ENCODE measurements around the gene CBLC. TPM values are rescaled to one million over a fixed set of nuclear protein-coding genes. Genes with fewer than 3 reads are reported as not detected.

The CBLC gene
- total RNA-seq, 2 donors from 2014 or later, result 18.5 to 23.6 TPM

DNA sequence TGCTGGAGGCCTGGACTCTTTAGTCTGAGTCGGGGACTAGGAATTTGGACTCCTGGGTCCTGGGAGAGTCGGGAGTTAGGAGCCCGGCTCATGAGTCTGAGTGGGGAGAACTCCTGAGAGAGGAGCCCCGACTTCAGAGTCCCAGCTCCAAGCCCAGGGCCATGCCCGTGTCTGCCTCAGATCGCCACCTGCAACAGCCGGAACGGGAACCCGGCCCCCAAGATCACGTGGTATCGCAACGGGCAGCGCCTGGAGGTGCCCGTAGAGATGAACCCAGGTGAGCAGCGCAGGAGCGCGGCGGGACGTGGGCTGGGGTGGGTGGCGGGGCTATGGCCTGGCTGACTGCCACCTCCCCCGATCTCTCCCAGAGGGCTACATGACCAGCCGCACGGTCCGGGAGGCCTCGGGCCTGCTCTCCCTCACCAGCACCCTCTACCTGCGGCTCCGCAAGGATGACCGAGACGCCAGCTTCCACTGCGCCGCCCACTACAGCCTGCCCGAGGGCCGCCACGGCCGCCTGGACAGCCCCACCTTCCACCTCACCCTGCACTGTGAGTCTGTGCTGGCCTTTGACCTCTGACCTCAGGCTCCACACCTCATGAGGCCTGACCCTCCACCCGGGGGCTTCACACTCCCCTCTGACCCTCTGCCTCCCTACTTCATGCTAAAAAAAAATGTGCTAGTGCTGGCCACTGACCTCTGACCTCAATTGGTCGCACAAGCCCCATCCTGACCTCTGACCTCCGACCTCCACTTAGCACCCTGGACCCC is 35.6 kb downstream of the CBLC start:
- 86 to 92% methylated on average over 17 to 21 of the region's 38 CpGs for WGBS, 2 donors
- Histone ChIP-seq H3K4me3 (no peak overlapping the region), H3K36me3 (replicated peaks in 1 of 2; ENCODE audit: insufficient read depth in 1 of 2, low read depth in 2 of 2) (no peaks in the 10 kb centered on the region), H3K27me3 (no peaks in the 10 kb centered on the region), H3K27ac (no peak overlapping the region), H3K9me3 (no peaks in the 10 kb centered on the region), H3K4me1 (peaks cover 18% of the 10 kb centered on the region)
- ATAC-seq, result no peak
- no peak for TF ChIP-seq POLR2A (IDR thresholded peaks at IDR 0.05)
- TF ChIP-seq, protein P1, sequence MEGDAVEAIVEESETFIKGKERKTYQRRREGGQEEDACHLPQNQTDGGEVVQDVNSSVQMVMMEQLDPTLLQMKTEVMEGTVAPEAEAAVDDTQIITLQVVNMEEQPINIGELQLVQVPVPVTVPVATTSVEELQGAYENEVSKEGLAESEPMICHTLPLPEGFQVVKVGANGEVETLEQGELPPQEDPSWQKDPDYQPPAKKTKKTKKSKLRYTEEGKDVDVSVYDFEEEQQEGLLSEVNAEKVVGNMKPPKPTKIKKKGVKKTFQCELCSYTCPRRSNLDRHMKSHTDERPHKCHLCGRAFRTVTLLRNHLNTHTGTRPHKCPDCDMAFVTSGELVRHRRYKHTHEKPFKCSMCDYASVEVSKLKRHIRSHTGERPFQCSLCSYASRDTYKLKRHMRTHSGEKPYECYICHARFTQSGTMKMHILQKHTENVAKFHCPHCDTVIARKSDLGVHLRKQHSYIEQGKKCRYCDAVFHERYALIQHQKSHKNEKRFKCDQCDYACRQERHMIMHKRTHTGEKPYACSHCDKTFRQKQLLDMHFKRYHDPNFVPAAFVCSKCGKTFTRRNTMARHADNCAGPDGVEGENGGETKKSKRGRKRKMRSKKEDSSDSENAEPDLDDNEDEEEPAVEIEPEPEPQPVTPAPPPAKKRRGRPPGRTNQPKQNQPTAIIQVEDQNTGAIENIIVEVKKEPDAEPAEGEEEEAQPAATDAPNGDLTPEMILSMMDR (IDR thresholded peaks at IDR 0.05), result no peak
- intact Hi-C loops (cut with DNase I), result no loop called here
- DNase-seq, result no peak

DNA sequence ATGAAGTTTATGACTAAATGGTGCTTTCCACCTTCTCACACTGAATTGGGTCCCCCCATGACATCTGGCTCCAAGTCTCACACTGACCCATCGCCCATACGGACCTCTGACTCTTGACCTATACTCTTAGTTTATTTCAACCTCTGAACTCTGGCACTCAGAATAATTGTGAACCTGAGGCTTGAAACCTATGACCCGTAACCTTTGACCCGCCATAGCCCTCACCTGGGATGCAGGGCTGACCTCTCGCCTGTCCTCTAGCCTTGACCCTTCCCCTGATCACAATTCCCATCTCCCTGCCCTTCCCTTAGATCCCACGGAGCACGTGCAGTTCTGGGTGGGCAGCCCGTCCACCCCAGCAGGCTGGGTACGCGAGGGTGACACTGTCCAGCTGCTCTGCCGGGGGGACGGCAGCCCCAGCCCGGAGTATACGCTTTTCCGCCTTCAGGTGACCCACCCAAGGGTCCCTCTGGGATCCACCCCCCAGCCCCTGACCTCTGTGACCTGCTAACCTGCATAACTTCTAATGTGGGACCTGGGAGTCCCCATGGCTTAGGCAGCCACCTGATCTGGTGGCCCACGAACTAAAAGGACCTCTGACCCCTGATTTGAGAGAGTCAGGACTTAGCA is 36.3 kb downstream of the CBLC start:
- Histone ChIP-seq H3K27me3 (no peaks in the 10 kb centered on the region), H3K27ac (no peak overlapping the region), H3K4me1 (peaks cover 12% of the 10 kb centered on the region), H3K4me3 (no peak overlapping the region), H3K36me3 (replicated peaks in 1 of 2; ENCODE audit: insufficient read depth in 1 of 2, low read depth in 2 of 2) (no peaks in the 10 kb centered on the region), H3K9me3 (no peaks in the 10 kb centered on the region)
- 86 to 96% methylated on average over 15 to 16 of the region's 16 CpGs for WGBS, 2 donors
- DNase-seq (no peak), ATAC-seq (no peak)
- intact Hi-C loops (cut with DNase I), result no loop called here
- TF ChIP-seq POLR2A (IDR thresholded peaks at IDR 0.05), result no peak
- TF ChIP-seq, protein P1 (IDR thresholded peaks at IDR 0.05), result no peak

DNA sequence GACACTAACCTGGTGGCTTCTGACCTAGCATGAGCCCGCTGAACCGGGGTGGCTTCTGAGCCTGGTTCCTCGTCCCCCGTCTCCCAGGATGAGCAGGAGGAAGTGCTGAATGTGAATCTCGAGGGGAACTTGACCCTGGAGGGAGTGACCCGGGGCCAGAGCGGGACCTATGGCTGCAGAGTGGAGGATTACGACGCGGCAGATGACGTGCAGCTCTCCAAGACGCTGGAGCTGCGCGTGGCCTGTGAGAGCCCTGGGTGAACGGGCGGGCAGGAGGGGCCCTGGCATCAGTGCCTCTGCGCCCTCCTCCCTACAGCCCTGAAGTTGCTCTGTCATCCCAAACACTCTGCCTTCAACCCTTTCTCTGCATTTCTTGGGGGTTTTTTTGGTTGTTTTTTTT is 36.8 kb downstream of the CBLC start:
- Histone ChIP-seq H3K9me3 (no peaks in the 10 kb centered on the region), H3K36me3 (replicated peaks in 1 of 2; ENCODE audit: insufficient read depth in 1 of 2, low read depth in 2 of 2) (no peaks in the 10 kb centered on the region), H3K27ac (no peak overlapping the region), H3K27me3 (no peaks in the 10 kb centered on the region), H3K4me1 (peaks cover 7% of the 10 kb centered on the region), H3K4me3 (no peak overlapping the region)
- 96 to 98% methylated on average over 11 to 17 of the region's 17 CpGs for WGBS, 2 donors
- TF ChIP-seq, protein P1 (IDR thresholded peaks at IDR 0.05), result no peak
- TF ChIP-seq POLR2A (IDR thresholded peaks at IDR 0.05), result no peak
- ATAC-seq (no peak), DNase-seq (no peak)
- intact Hi-C loops (cut with DNase I), result no loop called here

DNA sequence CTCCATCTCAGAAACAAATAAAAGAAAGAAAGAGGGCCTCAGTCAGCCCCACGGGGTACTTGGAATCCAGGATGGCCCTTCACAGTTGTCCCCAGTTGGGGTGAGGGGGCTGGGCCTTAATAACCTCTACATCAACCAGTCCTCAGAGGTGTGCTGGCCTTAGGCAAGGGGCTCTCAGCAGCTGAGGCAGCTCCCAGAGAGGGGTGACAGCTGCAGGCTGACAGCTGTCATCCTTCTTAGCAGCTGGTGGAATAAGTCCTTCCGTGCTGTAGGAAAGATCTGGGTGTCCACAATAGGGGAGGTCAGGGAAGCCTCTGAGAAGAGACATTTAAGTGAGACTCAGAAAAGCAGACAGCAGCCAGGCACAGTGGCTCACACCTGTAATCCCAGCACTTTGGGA is 38.6 kb downstream of the CBLC start:
- no peak overlapping the region for H3K27ac ChIP-seq
- TF ChIP-seq POLR2A (IDR thresholded peaks at IDR 0.05), result no peak
- TF ChIP-seq, protein P1 (IDR thresholded peaks at IDR 0.05), result no peak
- 81% methylated on average over 2 of the region's 2 CpGs for WGBS, 2 donors
- no peaks in the 10 kb centered on the region for H3K9me3 ChIP-seq
- H3K4me3 ChIP-seq, result no peak overlapping the region
- intact Hi-C loops (cut with DNase I), result no loop called here
- DNase-seq, result no peak
- no peak for ATAC-seq
- H3K4me1 ChIP-seq, result no peaks in the 10 kb centered on the region
- H3K27me3 ChIP-seq, result no peaks in the 10 kb centered on the region
- H3K36me3 ChIP-seq (replicated peaks in 1 of 2; ENCODE audit: insufficient read depth in 1 of 2, low read depth in 2 of 2), result no peaks in the 10 kb centered on the region
